H9 (cell line): ENCODE data around the gene SRC. TPM values are rescaled to one million over a fixed set of nuclear protein-coding genes. Genes with fewer than 3 reads are reported as not detected.

ENCODE experiments used
- DNase-seq: peaks from one replicate; pipeline ENCODE4 v3.0.0-alpha.2; 2017
- H2AFZ ChIP-seq: one replicate; pipeline ENCODE4 v1.6.1; 2013; ENCODE audit warnings: mild to moderate bottlenecking, low read length, control low read depth, moderate library complexity
- H2AK5ac ChIP-seq: 2 replicates; pipeline ENCODE4 v1.6.1; 2013; ENCODE audit warnings: low read length, control low read depth, mixed read lengths; ENCODE audit not compliant: insufficient read length
- H2BK120ac ChIP-seq: one replicate; pipeline ENCODE4 v1.6.1; 2013; ENCODE audit warnings: low read depth, mild to moderate bottlenecking, low read length, control low read depth, inconsistent platforms; ENCODE audit not compliant: poor library complexity, severe bottlenecking
- H2BK12ac ChIP-seq: 2 replicates; pipeline ENCODE4 v1.6.1; 2013; ENCODE audit warnings: low read length, control low read depth, mixed read lengths, low read depth; ENCODE audit not compliant: insufficient read length
- H2BK15ac ChIP-seq: 2 replicates; pipeline ENCODE4 v1.6.1; 2013; ENCODE audit warnings: low read depth, low read length, control low read depth
- H2BK20ac ChIP-seq: one replicate; pipeline ENCODE4 v1.6.1; 2013; ENCODE audit warnings: low read depth, mild to moderate bottlenecking, low read length, control low read depth, inconsistent platforms; ENCODE audit not compliant: poor library complexity, severe bottlenecking
- H2BK5ac ChIP-seq: 2 replicates; pipeline ENCODE4 v1.6.1; 2013; ENCODE audit warnings: low read length, control low read depth, mixed read lengths; ENCODE audit not compliant: insufficient read length
- H3K14ac ChIP-seq: 2 replicates; pipeline ENCODE4 v1.6.1; 2013; ENCODE audit warnings: low read length, control low read depth; ENCODE audit not compliant: insufficient read depth
- H3K18ac ChIP-seq: 2 replicates; pipeline ENCODE4 v1.6.1; 2013; ENCODE audit warnings: low read depth, mild to moderate bottlenecking, mixed read lengths, low read length, control low read depth; ENCODE audit not compliant: insufficient read length
- H3K23ac ChIP-seq: 2 replicates; pipeline ENCODE4 v1.6.1; 2013; ENCODE audit warnings: low read length, control low read depth, mixed read lengths, low read depth; ENCODE audit not compliant: insufficient read length
- H3K23me2 ChIP-seq: 2 replicates; pipeline ENCODE4 v1.6.1; 2013; ENCODE audit warnings: low read depth, mild to moderate bottlenecking, mixed read lengths, low read length, control low read depth; ENCODE audit not compliant: insufficient read length, poor library complexity, severe bottlenecking
- H3K27ac ChIP-seq: 2 replicates; pipeline ENCODE4 v1.5.1; 2013; ENCODE audit warnings: low read length, control low read depth, mixed read lengths, low read depth; ENCODE audit not compliant: insufficient read length
- H3K27me3 ChIP-seq: 2 replicates; pipeline ENCODE4 v1.6.1; 2013; ENCODE audit warnings: low read length, control low read depth, inconsistent platforms; ENCODE audit not compliant: insufficient read depth
- H3K4ac ChIP-seq: 2 replicates; pipeline ENCODE4 v1.6.1; 2013; ENCODE audit warnings: low read depth, mild to moderate bottlenecking, control low read depth, inconsistent platforms, low read length, moderate library complexity
- H3K4me1 ChIP-seq: 2 replicates; pipeline ENCODE4 v1.6.1; 2013; ENCODE audit warnings: low read length, control low read depth, inconsistent platforms; ENCODE audit not compliant: insufficient read depth
- H3K4me2 ChIP-seq: 2 replicates; pipeline ENCODE4 v1.6.1; 2013; ENCODE audit warnings: low read length, control low read depth, mixed read lengths; ENCODE audit not compliant: insufficient read length, insufficient read depth
- H3K56ac ChIP-seq: 2 replicates; pipeline ENCODE4 v1.6.1; 2013; ENCODE audit warnings: low read depth, mild to moderate bottlenecking, mixed read lengths, low read length, control low read depth; ENCODE audit not compliant: insufficient read length
- H3K79me1 ChIP-seq: 2 replicates; pipeline ENCODE4 v1.6.1; 2013; ENCODE audit warnings: low read depth, mild to moderate bottlenecking, moderate library complexity, low read length, control low read depth, inconsistent platforms; ENCODE audit not compliant: insufficient read depth, poor library complexity, severe bottlenecking
- H3K79me2 ChIP-seq: 2 replicates; pipeline ENCODE4 v1.6.1; 2013; ENCODE audit warnings: low read length, control low read depth, inconsistent platforms; ENCODE audit not compliant: insufficient read depth
- H3K9ac ChIP-seq: 2 replicates; pipeline ENCODE4 v1.6.1; 2013; ENCODE audit warnings: low read length, control low read depth, mixed read lengths; ENCODE audit not compliant: insufficient read length; ENCODE audit errors: extremely low read depth
- H3K9me3 ChIP-seq: one replicate; pipeline ENCODE4 v1.6.1; 2013; ENCODE audit warnings: low read depth, low read length, inconsistent platforms; ENCODE audit not compliant: control insufficient read depth
- H3T11ph ChIP-seq: one replicate; pipeline ENCODE4 v1.6.1; 2013; ENCODE audit warnings: mild to moderate bottlenecking, low read length, control low read depth, inconsistent platforms
- H4K20me1 ChIP-seq: one replicate; pipeline ENCODE4 v1.6.1; 2013; ENCODE audit not compliant: control insufficient read depth, insufficient read length, insufficient read depth
- H4K5ac ChIP-seq: 2 replicates; pipeline ENCODE4 v1.6.1; 2013; ENCODE audit warnings: low read depth, mild to moderate bottlenecking, mixed read lengths, low read length, control low read depth; ENCODE audit not compliant: insufficient read length
- H4K8ac ChIP-seq: replicated peaks from 2 replicates; pipeline ENCODE4 v1.6.1; 2013; ENCODE audit warnings: low read length, control low read depth, mixed read lengths, low read depth; ENCODE audit not compliant: insufficient read length
- H4K91ac ChIP-seq: 2 replicates; pipeline ENCODE4 v1.6.1; 2013; ENCODE audit warnings: low read depth, mild to moderate bottlenecking, moderate library complexity, mixed read lengths, low read length, control low read depth; ENCODE audit not compliant: insufficient read length
- H3K27ac Mint-ChIP-seq, 3 experiments: 2 replicates in 2 of 3; 3 replicates in 1 of 3; pipeline ENCODE4 v1.8.0; 2020 to 2021; ENCODE audit warnings: mixed read lengths in 3 of 3, mild to moderate bottlenecking in 1 of 3, moderate library complexity in 1 of 3
- H3K27me3 Mint-ChIP-seq: 2 replicates; pipeline ENCODE4 v1.8.0; 2021; ENCODE audit warnings: low read depth, mild to moderate bottlenecking, moderate library complexity, mixed read lengths
- H3K36me3 Mint-ChIP-seq, 3 experiments: 2 replicates in 2 of 3; 3 replicates in 1 of 3; pipeline ENCODE4 v1.8.0; 2020 to 2021; ENCODE audit warnings: low read depth in 3 of 3, mixed read lengths in 3 of 3; ENCODE audit not compliant: insufficient read depth in 1 of 3
- H3K4me1 Mint-ChIP-seq, 2 experiments: 2 replicates each; pipeline ENCODE4 v1.8.0; 2020; ENCODE audit warnings: mixed read lengths in 2 of 2
- H3K4me3 Mint-ChIP-seq, 2 experiments: 2 replicates in 1 of 2; 3 replicates in 1 of 2; pipeline ENCODE4 v1.8.0; 2020 to 2021; ENCODE audit warnings: mild to moderate bottlenecking in 2 of 2, mixed read lengths in 2 of 2, moderate library complexity in 1 of 2
- H3K9me3 Mint-ChIP-seq, 2 experiments: 2 replicates in 1 of 2; 3 replicates in 1 of 2; pipeline ENCODE4 v1.8.0; 2020; ENCODE audit warnings: mild to moderate bottlenecking in 2 of 2, mixed read lengths in 2 of 2, moderate library complexity in 1 of 2
- CTCF ChIP-seq: fragments of 200-600 bp; sonication (generic); conservative IDR thresholded peaks from 3 replicates; pipeline ENCODE4 v1.8.0; 2021; ENCODE audit warnings: antibody characterized with exemption, mild to moderate bottlenecking
- WGBS: extraction: QIAGEN DNeasy Blood & Tissue Kit; methylation state at CpG from one replicate; pipeline ENCODE4 v1.1.7; 2013; ENCODE audit warnings: missing lambda C conversion rate, low lambda C conversion rate, mixed read lengths; ENCODE audit not compliant: insufficient read length; ENCODE audit errors: extremely low coverage; 5-methylcytosine and 5-hydroxymethylcytosine counted together
- total RNA-seq: library from RNA; stranded (reverse); gene quantifications from 2 replicates; pipeline ENCODE4 v1.2.1, GENCODE V29; 2021

Gene SRC
- total RNA-seq, 1 experiment from 2014 or later: 44.5 TPM

- Histone ChIP-seq H4K5ac (no peak overlapping the region), H2BK12ac (no peak overlapping the region), H2BK15ac (no peak overlapping the region), H4K8ac (no peak overlapping the region), H3T11ph (no peak overlapping the region), H3K4me2 (no peak overlapping the region), H3K18ac (no peak overlapping the region), H3K27me3 (no peaks in the 10 kb centered on the region), H3K27ac (no peak overlapping the region), H2AFZ (no peak overlapping the region), H3K79me2 (no peaks in the 10 kb centered on the region), H3K9me3 (no peaks in the 10 kb centered on the region), H3K56ac (no peak overlapping the region), H2AK5ac (no peak overlapping the region), H2BK5ac (no peak overlapping the region), H2BK120ac (no peak overlapping the region), H4K20me1 (no peaks in the 10 kb centered on the region), H3K4ac (no peak overlapping the region), H3K23me2 (no peaks in the 10 kb centered on the region), H3K23ac (no peak overlapping the region), H3K4me1 (peaks cover 9% of the 10 kb centered on the region; the same call in 1 of the 2 replicates), H3K9ac (no peak overlapping the region), H3K14ac (no peak overlapping the region), H4K91ac (no peak overlapping the region), H2BK20ac (no peak overlapping the region), H3K79me1 (no peaks in the 10 kb centered on the region)
- no peaks in the 10 kb centered on the region; the same call in 1 of the 2 replicates for H3K27me3 Mint-ChIP-seq
- no peak overlapping the region for H3K4me3 Mint-ChIP-seq
- peaks cover 1 to 18% (median 17%) of the 10 kb centered on the region in 3 experiments; a peak in 5 of 7 replicates for H3K36me3 Mint-ChIP-seq
- peak overlapping the region; percentile 31 to 82 (median 49); a peak in 4 of 7 replicates for H3K27ac Mint-ChIP-seq
- TF ChIP-seq CTCF: no peak
- WGBS: no CpG with 5 or more reads among the region's 9 CpGs
- DNase-seq: no peak
- H3K9me3 Mint-ChIP-seq: no peaks in the 10 kb centered on the region
- H3K4me1 Mint-ChIP-seq: peaks cover 45 to 57% of the 10 kb centered on the region in 2 experiments
Measured at GRCh38 chr20:37317994-37318640, 27.8 kb upstream of the SRC start.
